Measurements from ENCODE around the gene SLC25A2. TPM values are rescaled to one million over a fixed set of nuclear protein-coding genes. Genes with fewer than 3 reads are reported as not detected.

SLC25A2 gene
- total RNA-seq, 1 experiment from 2014 or later = 0.28 TPM

Other genes starting within 250 kb of the SLC25A2 start
- gene PCDHB2, start 209.4 kb downstream of the SLC25A2 start, total RNA-seq (2021; ENCODE audit: unreplicated experiment) = 12.8 TPM
- 0.92 TPM for gene PCDHB3, start 203.6 kb downstream of the SLC25A2 start, total RNA-seq (2021; ENCODE audit: unreplicated experiment)
- 0.26 TPM for gene PCDHB4, start 182.2 kb downstream of the SLC25A2 start, total RNA-seq (2021; ENCODE audit: unreplicated experiment)
- gene PCDHB5, start 168.8 kb downstream of the SLC25A2 start, total RNA-seq (2021; ENCODE audit: unreplicated experiment) = 0.08 TPM
- 1.9 TPM for gene PCDHB6, start 154.0 kb downstream of the SLC25A2 start, total RNA-seq (2021; ENCODE audit: unreplicated experiment)
- gene PCDHB7, start 131.4 kb downstream of the SLC25A2 start, total RNA-seq (2021; ENCODE audit: unreplicated experiment) = 1.3 TPM
- gene PCDHB8, start 126.3 kb downstream of the SLC25A2 start, total RNA-seq (2021; ENCODE audit: unreplicated experiment) = 7.6 TPM
- 1.8 TPM for gene PCDHB16, start 121.7 kb downstream of the SLC25A2 start, total RNA-seq (2021; ENCODE audit: unreplicated experiment)
- 1.8 TPM for gene PCDHB9, start 116.9 kb downstream of the SLC25A2 start, total RNA-seq (2021; ENCODE audit: unreplicated experiment)
- gene PCDHB10, start 111.7 kb downstream of the SLC25A2 start, total RNA-seq (2021; ENCODE audit: unreplicated experiment) = 0.72 TPM
- 1.6 TPM for gene PCDHB11, start 104.4 kb downstream of the SLC25A2 start, total RNA-seq (2021; ENCODE audit: unreplicated experiment)
- gene PCDHB12, start 95.3 kb downstream of the SLC25A2 start, total RNA-seq (2021; ENCODE audit: unreplicated experiment) = 0.44 TPM
- gene PCDHB13, start 90.1 kb downstream of the SLC25A2 start, total RNA-seq (2021; ENCODE audit: unreplicated experiment) = 1.0 TPM
- 0.80 TPM for gene PCDHB14, start 80.7 kb downstream of the SLC25A2 start, total RNA-seq (2021; ENCODE audit: unreplicated experiment)
- 0.15 TPM for gene PCDHB15, start 58.7 kb downstream of the SLC25A2 start, total RNA-seq (2021; ENCODE audit: unreplicated experiment)
- gene TAF7, start 16.7 kb upstream of the SLC25A2 start, total RNA-seq (2021; ENCODE audit: unreplicated experiment) = 71.0 TPM
- gene PCDHGA1, start 26.5 kb upstream of the SLC25A2 start, total RNA-seq (2021; ENCODE audit: unreplicated experiment) = 0.92 TPM
- 0.05 TPM for gene PCDHGA2, start 34.7 kb upstream of the SLC25A2 start, total RNA-seq (2021; ENCODE audit: unreplicated experiment)
- gene PCDHGA3, start 39.8 kb upstream of the SLC25A2 start, total RNA-seq (2021; ENCODE audit: unreplicated experiment) = not detected
- 2.0 TPM for gene PCDHGB1, start 46.0 kb upstream of the SLC25A2 start, total RNA-seq (2021; ENCODE audit: unreplicated experiment)
- 0.69 TPM for gene PCDHGA4, start 51.0 kb upstream of the SLC25A2 start, total RNA-seq (2021; ENCODE audit: unreplicated experiment)
- 5.3 TPM for gene PCDHGB2, start 55.9 kb upstream of the SLC25A2 start, total RNA-seq (2021; ENCODE audit: unreplicated experiment)
- 0.67 TPM for gene PCDHGA5, start 60.1 kb upstream of the SLC25A2 start, total RNA-seq (2021; ENCODE audit: unreplicated experiment)
- 0.49 TPM for gene PCDHGB3, start 66.2 kb upstream of the SLC25A2 start, total RNA-seq (2021; ENCODE audit: unreplicated experiment)
- 0.59 TPM for gene PCDHGA6, start 69.8 kb upstream of the SLC25A2 start, total RNA-seq (2021; ENCODE audit: unreplicated experiment)
- 0.18 TPM for gene PCDHGA7, start 78.7 kb upstream of the SLC25A2 start, total RNA-seq (2021; ENCODE audit: unreplicated experiment)
- 0.21 TPM for gene PCDHGB4, start 83.6 kb upstream of the SLC25A2 start, total RNA-seq (2021; ENCODE audit: unreplicated experiment)
- 0.18 TPM for gene PCDHGA8, start 88.6 kb upstream of the SLC25A2 start, total RNA-seq (2021; ENCODE audit: unreplicated experiment)
- gene PCDHGB5, start 93.9 kb upstream of the SLC25A2 start, total RNA-seq (2021; ENCODE audit: unreplicated experiment) = 0.87 TPM
- 0.15 TPM for gene PCDHGA9, start 98.7 kb upstream of the SLC25A2 start, total RNA-seq (2021; ENCODE audit: unreplicated experiment)
- 0.23 TPM for gene PCDHGB6, start 104.0 kb upstream of the SLC25A2 start, total RNA-seq (2021; ENCODE audit: unreplicated experiment)
- 0.69 TPM for gene PCDHGA10, start 108.9 kb upstream of the SLC25A2 start, total RNA-seq (2021; ENCODE audit: unreplicated experiment)
- gene PCDHGB7, start 113.6 kb upstream of the SLC25A2 start, total RNA-seq (2021; ENCODE audit: unreplicated experiment) = 6.7 TPM
- gene PCDHGA11, start 117.0 kb upstream of the SLC25A2 start, total RNA-seq (2021; ENCODE audit: unreplicated experiment) = 0.39 TPM
- 0.21 TPM for gene PCDHGA12, start 126.5 kb upstream of the SLC25A2 start, total RNA-seq (2021; ENCODE audit: unreplicated experiment)
- 54.1 TPM for gene PCDHGC3, start 171.9 kb upstream of the SLC25A2 start, total RNA-seq (2021; ENCODE audit: unreplicated experiment)
- 0.57 TPM for gene PCDHGC4, start 181.0 kb upstream of the SLC25A2 start, total RNA-seq (2021; ENCODE audit: unreplicated experiment)
- gene PCDHGC5, start 185.0 kb upstream of the SLC25A2 start, total RNA-seq (2021; ENCODE audit: unreplicated experiment) = 0.36 TPM